SU-DHL-6 (cell line): Measurements from ENCODE around the gene RALGDS.

ENCODE experiments used
- EZH2phosphoT487 ChIP-seq: fragments of 200-600 bp; sonication (generic), shearing (Covaris generic); conservative IDR thresholded peaks from 2 replicates; pipeline ENCODE4 v1.6.1; 2018; ENCODE audit warnings: mild to moderate bottlenecking, antibody characterized with exemption, low read length, moderate library complexity, mixed read lengths
- TF ChIP-seq, protein P1 (sequence below): fragments of 200-600 bp; sonication (generic); IDR thresholded peaks from one replicate; pipeline ENCODE4 v1.5.1; 2017; ENCODE audit warnings: antibody characterized with exemption, mild to moderate bottlenecking, low read length, moderate library complexity; ENCODE audit not compliant: insufficient read depth, poor library complexity, severe bottlenecking

DNA sequence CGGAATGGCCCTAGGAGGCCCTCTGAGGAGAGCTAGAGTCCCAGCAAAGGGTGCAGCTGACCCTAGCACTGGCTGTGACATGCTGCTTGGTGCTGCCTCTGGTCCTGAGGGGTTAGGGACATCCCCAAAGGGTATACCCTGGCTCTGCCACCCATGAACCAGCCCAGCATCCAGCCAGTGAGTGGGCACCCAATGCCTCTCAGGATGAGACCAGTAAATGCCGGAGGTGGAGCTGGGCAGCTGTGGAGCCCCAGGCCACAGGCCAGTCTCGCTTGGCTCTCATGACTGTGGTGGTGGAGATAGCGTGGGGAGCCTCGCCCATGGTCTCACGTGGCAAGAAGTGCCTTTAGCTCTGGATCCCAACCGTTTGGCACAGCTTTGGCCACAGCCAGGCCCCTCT is 63.0 kb downstream of the RALGDS start:
- TF ChIP-seq, protein P1, sequence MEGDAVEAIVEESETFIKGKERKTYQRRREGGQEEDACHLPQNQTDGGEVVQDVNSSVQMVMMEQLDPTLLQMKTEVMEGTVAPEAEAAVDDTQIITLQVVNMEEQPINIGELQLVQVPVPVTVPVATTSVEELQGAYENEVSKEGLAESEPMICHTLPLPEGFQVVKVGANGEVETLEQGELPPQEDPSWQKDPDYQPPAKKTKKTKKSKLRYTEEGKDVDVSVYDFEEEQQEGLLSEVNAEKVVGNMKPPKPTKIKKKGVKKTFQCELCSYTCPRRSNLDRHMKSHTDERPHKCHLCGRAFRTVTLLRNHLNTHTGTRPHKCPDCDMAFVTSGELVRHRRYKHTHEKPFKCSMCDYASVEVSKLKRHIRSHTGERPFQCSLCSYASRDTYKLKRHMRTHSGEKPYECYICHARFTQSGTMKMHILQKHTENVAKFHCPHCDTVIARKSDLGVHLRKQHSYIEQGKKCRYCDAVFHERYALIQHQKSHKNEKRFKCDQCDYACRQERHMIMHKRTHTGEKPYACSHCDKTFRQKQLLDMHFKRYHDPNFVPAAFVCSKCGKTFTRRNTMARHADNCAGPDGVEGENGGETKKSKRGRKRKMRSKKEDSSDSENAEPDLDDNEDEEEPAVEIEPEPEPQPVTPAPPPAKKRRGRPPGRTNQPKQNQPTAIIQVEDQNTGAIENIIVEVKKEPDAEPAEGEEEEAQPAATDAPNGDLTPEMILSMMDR, result no peak
- TF ChIP-seq EZH2phosphoT487, result no peak
